ENCODE data around the gene SLC25A21.
"Not testable (repeated sequence)": the region's sequence is repeated elsewhere in the genome, so short reads cannot be mapped to it uniquely, and the experiment has no call there.

The SLC25A21 gene

DNA sequence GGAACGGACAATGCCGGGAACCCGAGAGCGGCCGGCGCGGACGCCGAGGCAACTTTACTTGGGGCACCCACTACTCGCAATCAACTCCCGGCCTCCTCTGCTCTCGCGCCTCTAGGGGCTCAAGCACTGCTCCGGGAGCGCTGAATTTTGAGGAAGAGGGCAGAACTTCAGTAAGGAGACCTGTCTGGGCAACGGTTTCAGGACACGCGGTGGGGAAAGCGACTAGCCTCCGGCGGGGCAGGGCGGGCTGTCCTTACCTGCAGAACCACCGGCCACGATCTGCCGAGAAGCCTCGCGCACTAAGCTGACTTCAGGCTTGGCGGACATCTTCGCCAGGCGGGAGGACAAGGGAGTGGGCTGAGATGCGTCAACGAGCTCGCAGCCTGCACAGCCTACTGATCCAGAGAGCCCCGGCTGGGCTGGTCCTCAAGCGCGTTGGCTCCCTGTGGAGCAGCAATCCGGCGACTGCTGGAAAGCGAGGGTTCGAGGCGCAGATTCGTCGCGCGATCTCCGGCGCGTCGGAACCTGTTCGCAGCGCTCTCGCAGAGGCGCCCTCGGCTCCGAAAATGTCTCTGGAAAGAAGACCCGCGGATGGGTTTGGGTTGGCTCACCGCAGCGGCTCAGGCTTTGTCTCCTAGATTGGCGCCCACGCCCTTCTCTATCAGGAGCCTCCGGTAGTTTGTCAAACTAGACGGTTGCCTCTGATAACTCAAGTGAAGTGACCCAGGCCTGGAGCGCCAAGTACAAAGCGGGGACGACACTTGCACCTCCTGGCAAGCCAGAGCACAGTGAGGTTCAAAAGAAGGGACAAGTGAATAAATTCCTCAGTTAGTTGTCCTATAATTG is at the start of gene SLC25A21:
Gene SLC25A21, minus strand, starts transcription at position 583 of the 846 bp plus-strand sequence.
- peak; percentile 89 for DNase-seq (ENCODE audit: low read depth, low spot score)

DNA sequence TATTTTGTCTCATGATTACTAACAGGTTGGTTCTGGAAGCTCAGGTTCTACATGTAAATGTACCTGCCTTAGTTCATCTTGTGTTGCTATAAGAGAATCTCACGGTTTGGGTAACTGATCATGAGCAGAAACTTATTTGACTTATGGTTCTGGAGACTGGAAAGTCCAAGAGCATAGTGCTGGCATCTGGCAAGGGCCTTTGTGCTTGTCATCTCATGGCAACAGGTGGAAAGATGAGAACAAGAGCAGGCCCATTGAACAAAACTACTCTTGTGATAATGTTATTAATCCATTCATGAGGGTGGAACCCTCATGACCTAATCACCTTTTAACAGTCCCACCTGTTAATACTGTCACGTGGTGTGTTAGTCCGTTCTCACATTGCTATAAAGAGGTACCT is 48.7 kb upstream of the SLC25A21 start:
- TF ChIP-seq, protein P1, sequence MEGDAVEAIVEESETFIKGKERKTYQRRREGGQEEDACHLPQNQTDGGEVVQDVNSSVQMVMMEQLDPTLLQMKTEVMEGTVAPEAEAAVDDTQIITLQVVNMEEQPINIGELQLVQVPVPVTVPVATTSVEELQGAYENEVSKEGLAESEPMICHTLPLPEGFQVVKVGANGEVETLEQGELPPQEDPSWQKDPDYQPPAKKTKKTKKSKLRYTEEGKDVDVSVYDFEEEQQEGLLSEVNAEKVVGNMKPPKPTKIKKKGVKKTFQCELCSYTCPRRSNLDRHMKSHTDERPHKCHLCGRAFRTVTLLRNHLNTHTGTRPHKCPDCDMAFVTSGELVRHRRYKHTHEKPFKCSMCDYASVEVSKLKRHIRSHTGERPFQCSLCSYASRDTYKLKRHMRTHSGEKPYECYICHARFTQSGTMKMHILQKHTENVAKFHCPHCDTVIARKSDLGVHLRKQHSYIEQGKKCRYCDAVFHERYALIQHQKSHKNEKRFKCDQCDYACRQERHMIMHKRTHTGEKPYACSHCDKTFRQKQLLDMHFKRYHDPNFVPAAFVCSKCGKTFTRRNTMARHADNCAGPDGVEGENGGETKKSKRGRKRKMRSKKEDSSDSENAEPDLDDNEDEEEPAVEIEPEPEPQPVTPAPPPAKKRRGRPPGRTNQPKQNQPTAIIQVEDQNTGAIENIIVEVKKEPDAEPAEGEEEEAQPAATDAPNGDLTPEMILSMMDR (IDR thresholded peaks at IDR 0.05; ENCODE audit: low read depth, low read length): no peak
- H3K4me3 ChIP-seq (ENCODE audit: low read depth, low read length): no peak overlapping the region
- in situ Hi-C loops (cut with HindIII; ENCODE audit: low sequenced_read_pairs): no loop called here
- DNase-seq (ENCODE audit: low read depth, low spot score): no peak

More for the DNA sequence above, at the start of gene SLC25A21:
- in situ Hi-C loops (cut with HindIII; ENCODE audit: low sequenced_read_pairs): no loop called here
- TF ChIP-seq, protein P1 (IDR thresholded peaks at IDR 0.05; ENCODE audit: low read depth, low read length): peak; percentile 15
- H3K4me3 ChIP-seq (ENCODE audit: low read depth, low read length): peak within 1 kb of the TSS; percentile 72

DNA sequence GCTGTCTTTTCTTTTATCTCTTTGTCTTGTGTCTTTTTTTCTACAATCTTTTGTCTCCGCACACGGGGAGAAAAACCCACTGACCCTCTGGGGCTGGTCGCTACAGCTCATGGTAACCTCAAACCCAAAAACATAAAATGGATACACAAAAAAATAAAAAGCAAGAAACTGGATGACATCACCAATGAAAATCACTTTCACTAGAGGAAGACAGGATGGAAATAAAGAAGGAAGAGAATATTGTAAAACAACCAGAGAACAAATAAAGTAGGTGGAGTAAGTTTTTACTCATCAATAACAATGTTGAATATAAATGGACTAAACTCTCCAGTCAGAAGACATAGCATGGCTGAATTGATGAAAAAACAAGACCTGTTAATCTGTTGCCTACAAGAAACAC is 42.9 kb upstream of the SLC25A21 start:
- in situ Hi-C loops (cut with HindIII; ENCODE audit: low sequenced_read_pairs): no loop called here
- DNase-seq (ENCODE audit: low read depth, low spot score): no peak
- H3K4me3 ChIP-seq (ENCODE audit: low read depth, low read length): no peak overlapping the region
- TF ChIP-seq, protein P1 (IDR thresholded peaks at IDR 0.05; ENCODE audit: low read depth, low read length): no peak

DNA sequence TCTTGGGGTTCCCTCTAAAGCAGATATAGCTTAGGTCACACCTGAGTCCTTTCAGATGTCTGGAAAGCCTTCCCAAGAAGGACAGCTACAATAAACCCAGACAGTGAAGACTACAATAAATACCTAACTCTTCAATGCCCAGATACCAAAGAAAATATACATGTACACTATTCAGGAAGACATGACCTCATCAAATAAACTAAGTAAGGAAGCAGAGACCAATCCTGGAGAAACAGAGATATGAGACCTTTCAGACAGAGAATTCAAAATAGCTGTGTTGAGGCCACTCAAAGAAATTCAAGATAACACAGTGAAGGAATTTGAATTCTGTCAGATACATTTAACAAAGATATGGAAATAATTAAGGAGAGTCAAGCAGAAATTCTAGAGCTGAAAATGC is 40.6 kb upstream of the SLC25A21 start:
- in situ Hi-C loops (cut with HindIII; ENCODE audit: low sequenced_read_pairs): no loop called here
- TF ChIP-seq, protein P1 (IDR thresholded peaks at IDR 0.05; ENCODE audit: low read depth, low read length): no peak
- H3K4me3 ChIP-seq (ENCODE audit: low read depth, low read length): no peak overlapping the region
- no peak for DNase-seq (ENCODE audit: low read depth, low spot score)

DNA sequence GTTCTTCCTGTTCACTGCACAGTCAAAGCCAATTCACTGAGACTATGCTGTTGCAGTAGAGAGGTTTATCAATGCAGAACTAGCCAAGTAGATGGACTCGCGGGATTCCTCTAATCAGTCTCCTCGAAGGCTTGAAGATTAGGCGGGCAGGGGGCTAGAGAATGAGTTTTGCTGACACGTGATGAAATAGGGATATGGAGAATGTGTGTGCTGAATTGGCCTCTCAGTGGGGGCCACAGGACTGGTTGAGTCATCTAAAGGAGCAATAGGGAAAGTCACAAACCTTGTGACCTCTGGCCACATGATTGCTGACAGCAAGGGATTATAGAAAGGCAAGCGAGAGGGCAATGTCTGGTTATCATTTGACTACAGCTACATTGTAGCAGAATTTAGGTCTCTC is 38.0 kb upstream of the SLC25A21 start:
- H3K4me3 ChIP-seq (ENCODE audit: low read depth, low read length): no peak overlapping the region
- in situ Hi-C loops (cut with HindIII; ENCODE audit: low sequenced_read_pairs): no loop called here
- TF ChIP-seq, protein P1 (IDR thresholded peaks at IDR 0.05; ENCODE audit: low read depth, low read length): no peak
- DNase-seq (ENCODE audit: low read depth, low spot score): no peak

DNA sequence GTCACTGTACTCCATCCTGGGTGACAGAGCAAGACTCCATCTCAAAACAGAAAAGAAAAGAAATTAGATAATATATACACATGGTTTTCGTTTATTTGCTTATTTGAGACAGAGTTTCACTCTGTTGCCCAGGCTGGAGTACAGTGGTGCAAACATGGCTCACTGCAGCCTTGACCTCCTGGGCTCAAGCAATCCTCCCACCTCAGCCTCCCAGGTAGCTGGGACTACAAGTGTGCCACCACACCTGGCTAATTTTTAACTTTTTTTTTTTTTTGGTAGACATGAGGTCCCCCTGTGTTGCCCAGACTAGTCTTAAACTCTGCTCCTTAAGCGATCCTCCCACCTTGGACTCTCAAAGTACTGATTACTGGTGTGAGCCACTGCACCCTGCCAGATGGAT is 37.2 kb upstream of the SLC25A21 start:
- in situ Hi-C loops (cut with HindIII; ENCODE audit: low sequenced_read_pairs); H3K4me3 ChIP-seq (ENCODE audit: low read depth, low read length); DNase-seq (ENCODE audit: low read depth, low spot score): not testable (repeated sequence)

DNA sequence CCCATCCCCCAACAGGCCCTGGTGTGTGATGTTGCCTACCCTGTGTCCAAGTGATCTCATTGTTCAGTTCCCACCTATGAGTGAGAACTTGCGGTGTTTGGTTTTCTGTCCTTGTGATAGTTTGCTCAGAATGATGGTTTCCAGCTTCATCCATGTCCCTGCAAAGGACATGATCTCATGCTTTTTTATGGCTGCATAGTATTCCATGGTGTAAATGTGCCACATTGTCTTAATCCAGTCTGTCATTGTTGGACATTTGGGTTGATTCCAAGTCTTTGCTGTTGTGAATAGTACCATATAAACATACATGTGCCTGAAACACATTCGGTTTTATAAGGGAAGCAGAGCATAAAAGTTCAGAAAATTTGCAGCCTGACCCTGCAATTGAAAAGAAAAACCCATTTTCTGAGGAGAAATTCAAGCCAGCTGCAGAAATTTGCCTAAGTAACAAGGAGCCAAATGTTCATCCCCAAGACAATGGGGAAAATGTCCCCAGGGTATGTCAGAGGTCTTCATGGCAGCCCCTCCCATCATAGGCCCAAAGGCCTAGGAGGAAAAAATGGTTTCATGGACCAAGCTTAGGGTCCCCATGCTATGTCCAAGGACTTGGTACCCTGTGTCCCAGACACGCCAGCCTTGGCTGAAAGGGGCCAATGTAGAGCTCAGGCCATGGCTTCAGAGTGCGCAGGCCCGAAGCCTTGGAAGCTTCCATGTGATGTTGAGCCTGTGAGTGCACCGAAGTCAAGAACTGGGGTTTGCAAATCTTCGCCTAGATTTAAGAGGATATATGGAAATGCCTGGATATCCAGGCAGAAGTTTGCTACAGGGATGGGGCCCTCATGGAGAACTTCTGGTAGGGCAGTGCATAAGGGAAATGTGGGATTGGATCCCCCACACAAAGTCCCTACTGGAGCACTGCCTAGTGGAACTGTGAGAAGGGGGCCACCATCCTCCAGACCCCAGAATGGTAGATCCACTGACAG is 33.5 kb upstream of the SLC25A21 start:
- in situ Hi-C loops (cut with HindIII; ENCODE audit: low sequenced_read_pairs); DNase-seq (ENCODE audit: low read depth, low spot score); H3K4me3 ChIP-seq (ENCODE audit: low read depth, low read length): not testable (repeated sequence)
